HepG2 (cell line): Measurements from ENCODE around the gene PSMD8. TPM values are rescaled to one million over a fixed set of nuclear protein-coding genes. Genes with fewer than 3 reads are reported as not detected.

Source experiments
- ATAC-seq: fragments of 200-7000 bp; cut with Tn5 transposase; 3 replicates; pipeline ENCODE4 v1.9.1; 2020; ENCODE audit warnings: mild to moderate bottlenecking, moderate library complexity
- BruUV-seq: library from RNA; stranded (reverse); fragments of 400-500 nt; replicated peaks from 2 replicates; lab custom pipeline; 2021; lab: Mats Ljungman, UMichigan
- CTCF ChIA-PET: fragments of 300-600 bp; formaldehyde crosslinking; extraction: SDS; loops from one replicate; lab custom pipeline; 2021; ENCODE audit warnings: low total read pairs, inconsistent platforms, low intra/inter-chr PET ratio; lab: Yijun Ruan, JAX
- POLR2A ChIA-PET: fragments of 350-600 bp; sonication (Branson Sonifier 250); formaldehyde crosslinking; loops from one replicate; lab custom pipeline; 2020; ENCODE audit warnings: antibody characterized with exemption, inconsistent platforms; lab: Yijun Ruan, JAX
- DNase-seq: peaks from one replicate; pipeline ENCODE4 v3.0.0-alpha.2; 2015; ENCODE audit warnings: low spot score
- FAIRE-seq: peaks from 3 replicates; lab custom pipeline; 2011; peaks lifted over from hg19 to GRCh38; lab: Jason Lieb, UNC
- H2AFZ ChIP-seq: one replicate; pipeline ENCODE4 v1.6.1; 2011; ENCODE audit warnings: low read length, inconsistent platforms
- H3K27ac ChIP-seq: fragments of 300-600 bp; 3 replicates; pipeline ENCODE4 v1.8.0; 2011; ENCODE audit warnings: mixed run types, mild to moderate bottlenecking, mixed read lengths, low read length, inconsistent platforms; ENCODE audit not compliant: insufficient read depth; ENCODE audit errors: extremely low read length
- H3K27me3 ChIP-seq, 2 experiments: fragments of 200-600 bp in 1 of 2; 2 replicates in 1 of 2; 3 replicates in 1 of 2; pipeline versions ENCODE4 v1.6.0 to v1.8.0; 2011; ENCODE audit warnings: low read length in 2 of 2, mild to moderate bottlenecking in 2 of 2, moderate library complexity in 2 of 2, inconsistent platforms in 1 of 2; ENCODE audit not compliant: insufficient read depth in 2 of 2, control insufficient read depth in 1 of 2
- H3K36me3 ChIP-seq, 2 experiments: fragments of 200-600 bp in 1 of 2; replicated peaks in 1 of 2; 2 replicates in 1 of 2; 3 replicates in 1 of 2; pipeline versions ENCODE4 v1.5.1 to v1.8.0; 2011; ENCODE audit warnings: low read length in 2 of 2, inconsistent platforms in 1 of 2; ENCODE audit not compliant: insufficient read depth in 2 of 2, control insufficient read depth in 1 of 2
- H3K4me1 ChIP-seq: 2 replicates; pipeline ENCODE4 v1.5.1; 2012; ENCODE audit warnings: low read length, inconsistent platforms; ENCODE audit not compliant: insufficient read depth
- H3K4me2 ChIP-seq: 2 replicates; pipeline ENCODE4 v1.6.0; 2011; ENCODE audit warnings: low read depth, low read length, inconsistent platforms
- H3K4me3 ChIP-seq, 3 experiments: fragments of 200-600 bp in 1 of 3; sonication (generic), shearing (Covaris generic) in 1 of 3; replicated peaks in 1 of 3; 2 replicates each; pipeline ENCODE4 v1.5.1; 2011 to 2016; ENCODE audit warnings: low read length in 3 of 3, inconsistent platforms in 2 of 3, low read depth in 2 of 3, mild to moderate bottlenecking in 2 of 3, control low read depth in 1 of 3, mixed read lengths in 1 of 3; ENCODE audit not compliant: insufficient read depth in 1 of 3
- H3K79me2 ChIP-seq: one replicate; pipeline ENCODE4 v1.6.1; 2011; ENCODE audit warnings: low read length, inconsistent platforms; ENCODE audit not compliant: insufficient read depth
- H3K9ac ChIP-seq: 2 replicates; pipeline ENCODE4 v1.6.0; 2011; ENCODE audit warnings: mild to moderate bottlenecking, low read depth, low read length, inconsistent platforms; ENCODE audit not compliant: insufficient read depth
- H3K9me3 ChIP-seq: 2 replicates; pipeline ENCODE4 v1.5.1; 2012; ENCODE audit warnings: mild to moderate bottlenecking, low read length
- H4K20me1 ChIP-seq: 2 replicates; pipeline ENCODE4 v1.6.0; 2011; ENCODE audit warnings: inconsistent platforms, mild to moderate bottlenecking, low read length, moderate library complexity; ENCODE audit not compliant: insufficient read depth
- EED ChIP-seq: sonication (generic); formaldehyde crosslinking; IDR thresholded peaks from 2 replicates; pipeline ENCODE4 v1.5.0; 2020; ENCODE audit warnings: mild to moderate bottlenecking, missing genetic modification reagents
- FOXJ3 ChIP-seq: sonication (generic); formaldehyde crosslinking; IDR thresholded peaks from 2 replicates; pipeline ENCODE4 v1.4.0; 2020; ENCODE audit warnings: missing genetic modification reagents, mild to moderate bottlenecking, borderline replicate concordance
- HMG20A ChIP-seq: IDR thresholded peaks from 2 replicates; pipeline ENCODE4 v1.6.1; 2016; ENCODE audit warnings: borderline replicate concordance
- NBN ChIP-seq: fragments of 450-650 bp; conservative IDR thresholded peaks from 2 replicates; pipeline ENCODE4 v1.6.1; 2017
- NCOA1 ChIP-seq: sonication (generic); formaldehyde crosslinking; IDR thresholded peaks from 2 replicates; pipeline ENCODE4 v1.9.0; 2021; ENCODE audit warnings: missing genetic modification reagents
- RAD21 ChIP-seq: fragments of 450-650 bp; formaldehyde crosslinking; IDR thresholded peaks from 2 replicates; pipeline ENCODE4 v1.5.0; 2020; ENCODE audit warnings: mild to moderate bottlenecking
- SOX5 ChIP-seq: IDR thresholded peaks from 2 replicates; pipeline ENCODE4 v1.6.1; 2016; ENCODE audit warnings: borderline replicate concordance
- TAF1 ChIP-seq: sonication (generic); formaldehyde crosslinking; IDR thresholded peaks from 2 replicates; pipeline ENCODE4 v1.4.0; 2020; ENCODE audit warnings: missing genetic modification reagents
- TCF12 ChIP-seq, 2 experiments: fragments of 450-650 bp in 1 of 2; sonication (generic) in 1 of 2; formaldehyde crosslinking in 1 of 2; IDR thresholded peaks; 2 replicates each; pipeline versions ENCODE4 v1.6.1 to v1.8.0; 2017 to 2022; ENCODE audit warnings: antibody characterized with exemption in 1 of 2, mild to moderate bottlenecking in 1 of 2, missing genetic modification reagents in 1 of 2, moderate library complexity in 1 of 2
- TSC22D2 ChIP-seq: sonication (generic); formaldehyde crosslinking; IDR thresholded peaks from 2 replicates; pipeline ENCODE4 v1.5.1; 2020; ENCODE audit warnings: missing genetic modification reagents, mild to moderate bottlenecking, borderline replicate concordance
- UBTF ChIP-seq: sonication (generic); formaldehyde crosslinking; IDR thresholded peaks from 2 replicates; pipeline ENCODE4 v1.4.0; 2020; ENCODE audit warnings: mild to moderate bottlenecking, missing genetic modification reagents
- ZBTB1 ChIP-seq: sonication (generic); formaldehyde crosslinking; IDR thresholded peaks from 2 replicates; pipeline ENCODE4 v1.4.0; 2020; ENCODE audit warnings: missing genetic modification reagents, borderline replicate concordance
- ZBTB49 ChIP-seq: sonication (generic); formaldehyde crosslinking; IDR thresholded peaks from 2 replicates; pipeline ENCODE4 v1.4.0; 2020; ENCODE audit warnings: missing genetic modification reagents, borderline replicate concordance
- ZNF121 ChIP-seq: sonication (generic); formaldehyde crosslinking; IDR thresholded peaks from 2 replicates; pipeline ENCODE4 v1.5.0; 2020; ENCODE audit warnings: mild to moderate bottlenecking, missing genetic modification reagents
- ZNF333 ChIP-seq: sonication (generic); formaldehyde crosslinking; IDR thresholded peaks from 2 replicates; pipeline ENCODE4 v1.4.0; 2020; ENCODE audit warnings: mild to moderate bottlenecking, missing genetic modification reagents, borderline replicate concordance
- WGBS: methylation state at CpG from one replicate; pipeline ENCODE4 v1.1.6; 2017; ENCODE audit warnings: low lambda C conversion rate; 5-methylcytosine and 5-hydroxymethylcytosine counted together
- in situ Hi-C: cut with HindIII; loops from 2 replicates; pipeline ENCODE4 v1.10.0; 2017; ENCODE audit warnings: low pct_unique_long_range_greater_than_20kb; ENCODE audit not compliant: extremely low pct_ligation_motif_present
- intact Hi-C: fragments of 100-400 bp; cut with micrococcal nuclease; formaldehyde crosslinking; loops from one replicate; pipeline ENCODE4 v1.10.0; 2022; ENCODE audit not compliant: unreplicated experiment
- polyA plus RNA-seq, 8 experiments: library from polyadenylated mRNA; depleted of rRNA in 3 of 8; stranded (reverse) in 7 of 8; unstranded in 1 of 8; fragments of >200 nt; fragmentation: Illumina TruSeq in 4 of 8; extraction: Trizol in 4 of 8; gene quantifications; 2 replicates each; pipeline versions ENCODE4 v1.2.1 to v1.2.3, GENCODE V29; 2011 to 2016; ENCODE audit warnings: low read depth in 4 of 8, missing spikeins in 1 of 8, mixed read lengths in 1 of 8; ENCODE audit not compliant: insufficient read depth in 1 of 8
- total RNA-seq, 5 experiments: library from RNA; depleted of rRNA; stranded (reverse); fragments of >200 nt; fragmentation: Illumina TruSeq; extraction: Trizol; gene quantifications; 2 replicates each; pipeline ENCODE4 v1.2.3, GENCODE V29; 2016; ENCODE audit warnings: low read depth in 1 of 5
- TF ChIP-seq, protein P1 (sequence below): sonication (generic); formaldehyde crosslinking; IDR thresholded peaks from 2 replicates; pipeline ENCODE4 v1.9.0; 2022; ENCODE audit warnings: low read depth, missing genetic modification reagents
- TF ChIP-seq, protein P2 (sequence below): sonication (generic); formaldehyde crosslinking; IDR thresholded peaks from 2 replicates; pipeline ENCODE4 v1.5.0; 2020; ENCODE audit warnings: mild to moderate bottlenecking, missing genetic modification reagents

PSMD8 gene
- total and polyA plus RNA-seq, 2 of the 13 experiments (the other 11 are each of a cell fraction or from before 2014, with no cell fraction given) = 162 to 296 TPM

DNA sequence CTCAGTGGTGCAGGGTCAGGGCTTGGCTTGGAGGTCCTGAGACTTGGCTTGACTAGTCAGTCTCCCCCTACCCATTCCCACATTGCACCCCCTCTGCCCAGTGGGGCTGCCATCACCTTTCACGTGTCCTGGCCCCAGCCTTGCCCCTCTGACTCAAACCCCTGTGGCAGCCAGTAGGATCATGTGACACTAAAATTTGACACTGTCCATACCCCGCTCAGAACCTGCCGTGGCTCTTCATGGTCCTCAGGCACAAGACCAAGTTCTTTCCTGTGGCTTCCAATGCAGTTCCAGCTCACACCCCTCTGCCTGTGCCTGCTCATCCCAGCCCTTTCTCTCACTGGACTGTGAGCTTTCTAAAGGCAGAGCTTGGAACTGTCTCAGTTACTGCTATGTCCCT lies 2.2 kb downstream of the PSMD8 start:
- in situ Hi-C loops = no loop called here
- ATAC-seq (no peak), DNase-seq (no peak), FAIRE-seq (no peak)
- peaks cover 22% of the 10 kb centered on the region for H3K4me1 ChIP-seq
- H3K9ac ChIP-seq = no peak overlapping the region
- no peaks in the 10 kb centered on the region for H3K9me3 ChIP-seq
- H3K79me2 ChIP-seq = peaks cover 22% of the 10 kb centered on the region
- peaks cover 15 to 34% of the 10 kb centered on the region in 2 experiments for H3K36me3 ChIP-seq
- H4K20me1 ChIP-seq = peaks cover 2% of the 10 kb centered on the region; the same call in 1 of the 2 replicates
- ChIA-PET CTCF (no interaction called here), POLR2A (interaction anchor here (1.1 to 3.3 kb wide), 2 partner anchors 11 to 26 kb away, joined by 5 to 30 read pairs; partner anchors contain the start of genes FAM98C and GGN)
- intact Hi-C loops = no loop called here
- 0 out of 6 replicates have a peak overlapping the region, but pooled peaks of 1 of the 3 experiments have one; percentile 92 for H3K4me3 ChIP-seq
- no TSS peak for BruUV-seq
- WGBS = 100% methylated on average over 3 of the region's 3 CpGs
- H2AFZ ChIP-seq = no peak overlapping the region
- H3K4me2 ChIP-seq = peak overlapping the region; percentile 86
- H3K27ac ChIP-seq = no peak overlapping the region
- TF ChIP-seq NCOA1 (CRISPR knock-in tag) (no peak), TSC22D2 (CRISPR knock-in tag) (no peak), FOXJ3 (CRISPR knock-in tag) (no peak), RAD21 (CRISPR knock-in tag) (no peak), TAF1 (CRISPR knock-in tag) (no peak), ZNF121 (CRISPR knock-in tag) (no peak), UBTF (no peak), SOX5 (CRISPR knock-in tag) (no peak), HMG20A (no peak), EED (no peak), ZBTB1 (no peak), ZNF333 (CRISPR knock-in tag) (no peak), ZBTB49 (CRISPR knock-in tag) (no peak), NBN (no peak), TCF12 (IDR thresholded peaks at IDR 0.05) (no peak), TCF12 (CRISPR knock-in tag; IDR thresholded peaks at IDR 0.05) (no peak)
- TF ChIP-seq, protein P1, sequence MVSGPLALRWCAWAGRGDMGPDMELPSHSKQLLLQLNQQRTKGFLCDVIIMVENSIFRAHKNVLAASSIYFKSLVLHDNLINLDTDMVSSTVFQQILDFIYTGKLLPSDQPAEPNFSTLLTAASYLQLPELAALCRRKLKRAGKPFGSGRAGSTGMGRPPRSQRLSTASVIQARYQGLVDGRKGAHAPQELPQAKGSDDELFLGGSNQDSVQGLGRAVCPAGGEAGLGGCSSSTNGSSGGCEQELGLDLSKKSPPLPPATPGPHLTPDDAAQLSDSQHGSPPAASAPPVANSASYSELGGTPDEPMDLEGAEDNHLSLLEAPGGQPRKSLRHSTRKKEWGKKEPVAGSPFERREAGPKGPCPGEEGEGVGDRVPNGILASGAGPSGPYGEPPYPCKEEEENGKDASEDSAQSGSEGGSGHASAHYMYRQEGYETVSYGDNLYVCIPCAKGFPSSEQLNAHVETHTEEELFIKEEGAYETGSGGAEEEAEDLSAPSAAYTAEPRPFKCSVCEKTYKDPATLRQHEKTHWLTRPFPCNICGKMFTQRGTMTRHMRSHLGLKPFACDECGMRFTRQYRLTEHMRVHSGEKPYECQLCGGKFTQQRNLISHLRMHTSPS (CRISPR knock-in tag) = no peak
- TF ChIP-seq, protein P2, sequence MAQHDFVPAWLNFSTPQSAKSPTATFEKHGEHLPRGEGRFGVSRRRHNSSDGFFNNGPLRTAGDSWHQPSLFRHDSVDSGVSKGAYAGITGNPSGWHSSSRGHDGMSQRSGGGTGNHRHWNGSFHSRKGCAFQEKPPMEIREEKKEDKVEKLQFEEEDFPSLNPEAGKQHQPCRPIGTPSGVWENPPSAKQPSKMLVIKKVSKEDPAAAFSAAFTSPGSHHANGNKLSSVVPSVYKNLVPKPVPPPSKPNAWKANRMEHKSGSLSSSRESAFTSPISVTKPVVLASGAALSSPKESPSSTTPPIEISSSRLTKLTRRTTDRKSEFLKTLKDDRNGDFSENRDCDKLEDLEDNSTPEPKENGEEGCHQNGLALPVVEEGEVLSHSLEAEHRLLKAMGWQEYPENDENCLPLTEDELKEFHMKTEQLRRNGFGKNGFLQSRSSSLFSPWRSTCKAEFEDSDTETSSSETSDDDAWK (CRISPR knock-in tag) = no peak
- H3K27me3 ChIP-seq = no peaks in the 10 kb centered on the region; a peak in 1 of 5 replicates
